Breast epithelium (tissue), 4 donors: ENCODE results near the gene SH2D3A. TPM values are rescaled to one million over a fixed set of nuclear protein-coding genes. Genes with fewer than 3 reads are reported as not detected.

Source experiments
- DNase-seq, 2 donors: peaks; one replicate each; pipeline ENCODE4 v3.0.0-alpha.2; 2019; ENCODE audit warnings: low spot score in 2 of 2
- H3K27ac ChIP-seq, 2 donors: fragments of 200-600 bp; sonication (generic) in 1 of 2; one replicate each; pipeline ENCODE4 v1.5.1; 2016 to 2019; ENCODE audit warnings: mild to moderate bottlenecking in 1 of 2
- H3K27me3 ChIP-seq, 2 donors: fragments of 200-600 bp; sonication (generic) in 1 of 2; one replicate each; pipeline versions ENCODE4 v1.5.1 to v1.6.0; 2017 to 2019; ENCODE audit warnings: control low read depth in 1 of 2, mild to moderate bottlenecking in 1 of 2
- H3K36me3 ChIP-seq: fragments of 200-600 bp; one replicate; pipeline ENCODE4 v1.5.1; 2019
- H3K4me1 ChIP-seq, 2 donors: fragments of 200-600 bp; sonication (generic); one replicate each; pipeline ENCODE4 v1.5.1; 2016 to 2019; ENCODE audit warnings: control low read depth in 1 of 2
- H3K4me3 ChIP-seq, 3 donors: fragments of 200-600 bp; sonication (generic); 1 replicate in 2 of 3; 2 replicates in 1 of 3; pipeline ENCODE4 v1.5.1; 2016 to 2019; ENCODE audit warnings: mild to moderate bottlenecking in 3 of 3, moderate library complexity in 2 of 3
- H3K9me3 ChIP-seq, 2 donors: fragments of 200-600 bp; sonication (generic) in 1 of 2; one replicate each; pipeline ENCODE4 v1.5.1; 2016 to 2019; ENCODE audit warnings: control low read depth in 1 of 2
- CTCF ChIP-seq, 3 donors: fragments of 450-650 bp; IDR thresholded peaks; one replicate each; pipeline ENCODE4 v1.5.1; 2016 to 2017; ENCODE audit warnings: antibody characterized with exemption in 3 of 3, mild to moderate bottlenecking in 3 of 3, moderate library complexity in 3 of 3
- POLR2A ChIP-seq: fragments of 450-650 bp; IDR thresholded peaks from one replicate; pipeline ENCODE4 v1.6.1; 2016; ENCODE audit warnings: antibody characterized with exemption, mild to moderate bottlenecking, moderate library complexity
- POLR2AphosphoS5 ChIP-seq, 3 donors: sonication (generic); formaldehyde crosslinking; IDR thresholded peaks; one replicate each; pipeline ENCODE4 v1.6.1; 2017; ENCODE audit warnings: antibody characterized with exemption in 3 of 3
- intact Hi-C: fragments of 100-400 bp; cut with DNase I; formaldehyde crosslinking; loops from one replicate; pipeline ENCODE4 v1.15.1; 2023; ENCODE audit warnings: low total_unique reads
- total RNA-seq, 3 donors: library from RNA; depleted of rRNA; stranded (reverse); fragments of >200 nt; gene quantifications; one replicate each; pipeline ENCODE4 v1.1.0, GENCODE V29; 2016

Gene SH2D3A
- total RNA-seq, 3 donors from 2014 or later: 0.96 to 38.2 (median 18.4) TPM

DNA sequence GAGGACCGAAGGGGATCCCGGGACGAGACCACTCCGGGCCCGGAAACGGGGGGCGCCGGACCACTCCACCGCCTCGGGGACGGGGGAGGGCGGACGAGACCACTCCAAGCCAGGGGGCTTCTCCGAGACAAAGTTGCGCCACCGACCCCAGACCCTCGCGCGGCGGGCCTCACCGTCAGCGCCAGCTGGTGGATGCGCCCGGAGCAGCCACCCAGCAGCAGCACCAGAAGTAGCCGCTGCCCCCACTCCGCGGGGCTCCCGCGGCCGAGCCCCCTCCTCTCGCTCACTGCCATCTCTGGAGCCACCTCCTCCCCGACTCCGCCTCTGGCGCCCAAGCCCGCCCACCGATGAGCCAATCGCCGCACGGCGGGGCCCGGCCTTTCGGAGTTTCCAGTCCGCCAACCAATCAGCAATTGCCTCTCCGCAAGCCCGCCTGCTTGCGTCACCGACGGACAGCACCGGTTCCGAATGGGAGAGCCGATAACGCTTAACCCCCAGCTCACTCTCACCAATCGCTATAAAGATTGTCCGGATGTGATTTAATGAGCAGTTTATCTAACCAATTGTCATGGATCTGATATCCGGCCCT is 29.9 kb downstream of the SH2D3A start, which contains the start of gene GPR108:
GPR108 (minus strand) TSS at position 297 of the 589 bp plus-strand sequence; CDS start at position 293, 4 bp downstream.
- intact Hi-C loops: no loop called here

GRCh38 chr19:6736917-6737283 is 30.3 kb downstream of the SH2D3A start:
- no peak for DNase-seq
- H3K27me3 ChIP-seq: no peaks in the 10 kb centered on the region
- peak overlapping the region; percentile 96 to 99 for H3K27ac ChIP-seq
- H3K36me3 ChIP-seq: peaks cover under 1% of the 10 kb centered on the region
- peak overlapping the region; percentile 88 to 97 (median 91) for H3K4me3 ChIP-seq
- no peaks in the 10 kb centered on the region for H3K9me3 ChIP-seq
- intact Hi-C loops: no loop called here
- TF ChIP-seq POLR2A: no peak
- TF ChIP-seq POLR2AphosphoS5 (IDR thresholded peaks at IDR 0.05): no peak
- peak in 1 of 3 donors; percentile 22 for TF ChIP-seq CTCF (IDR thresholded peaks at IDR 0.05)
- H3K4me1 ChIP-seq: peaks cover 5 to 20% of the 10 kb centered on the region in 2 donors

More for the DNA sequence above, 29.9 kb downstream of the SH2D3A start, which contains the start of gene GPR108:
- Histone ChIP-seq H3K36me3 (no peaks in the 10 kb centered on the region), H3K9me3 (no peaks in the 10 kb centered on the region), H3K4me3 (peak within 1 kb of the TSS; percentile 88 to 97 (median 91)), H3K27ac (peak within 1 kb of the TSS; percentile 96 to 99), H3K4me1 (peaks cover 5 to 20% of the 10 kb centered on the region in 2 donors), H3K27me3 (no peaks in the 10 kb centered on the region)
- DNase-seq: peak; percentile 99 to 100
- TF ChIP-seq POLR2A (peak; percentile 31), CTCF (IDR thresholded peaks at IDR 0.05) (peak in 1 of 3 donors; percentile 13), POLR2AphosphoS5 (IDR thresholded peaks at IDR 0.05) (peak in 2 of 3 donors; percentile 34 to 88)

GRCh38 chr19:6736169-6736916 is 30.9 kb downstream of the SH2D3A start:
- no peaks in the 10 kb centered on the region for H3K9me3 ChIP-seq
- TF ChIP-seq POLR2A: no peak
- peak in 2 of 3 donors; percentile 33 to 45 for TF ChIP-seq POLR2AphosphoS5 (IDR thresholded peaks at IDR 0.05)
- peak; percentile 29 to 73 (median 66) for TF ChIP-seq CTCF (IDR thresholded peaks at IDR 0.05)
- H3K4me1 ChIP-seq: peaks cover 5 to 20% of the 10 kb centered on the region in 2 donors
- H3K27me3 ChIP-seq: no peaks in the 10 kb centered on the region
- H3K27ac ChIP-seq: peak overlapping the region; percentile 96 to 99
- DNase-seq: peak; percentile 70 to 73
- H3K4me3 ChIP-seq: peak overlapping the region; percentile 88 to 97 (median 91)
- intact Hi-C loops: no loop called here
- H3K36me3 ChIP-seq: peaks cover 4% of the 10 kb centered on the region

GRCh38 chr19:6735181-6735911 is 31.9 kb downstream of the SH2D3A start:
- DNase-seq: no peak
- H3K9me3 ChIP-seq: no peaks in the 10 kb centered on the region
- peak overlapping the region in 2 of 3 donors; percentile 91 to 97 for H3K4me3 ChIP-seq
- no peaks in the 10 kb centered on the region for H3K27me3 ChIP-seq
- H3K27ac ChIP-seq: peak overlapping the region; percentile 96 to 99
- no peak for TF ChIP-seq POLR2A
- no peak for TF ChIP-seq POLR2AphosphoS5 (IDR thresholded peaks at IDR 0.05)
- TF ChIP-seq CTCF (IDR thresholded peaks at IDR 0.05): no peak
- intact Hi-C loops: no loop called here
- H3K4me1 ChIP-seq: peaks cover 5 to 20% of the 10 kb centered on the region in 2 donors
- peaks cover 4% of the 10 kb centered on the region for H3K36me3 ChIP-seq
